Testis (tissue), 3 donors: ENCODE results near the gene ENTPD8. TPM values are rescaled to one million over a fixed set of nuclear protein-coding genes. Genes with fewer than 3 reads are reported as not detected.

Source experiments
- DNase-seq: peaks from one replicate; pipeline ENCODE4 v3.0.0-alpha.2; 2019
- H3K27ac ChIP-seq, 2 donors: fragments of 200-600 bp; sonication (generic); one replicate each; pipeline ENCODE4 v1.5.1; 2019
- H3K27me3 ChIP-seq: fragments of 200-600 bp; sonication (generic); one replicate; pipeline ENCODE4 v1.5.1; 2019
- H3K36me3 ChIP-seq: fragments of 200-600 bp; sonication (generic); one replicate; pipeline ENCODE4 v1.5.1; 2017; ENCODE audit warnings: low read depth; ENCODE audit errors: missing control alignments
- H3K4me1 ChIP-seq: fragments of 200-600 bp; sonication (generic); one replicate; pipeline ENCODE4 v1.5.1; 2019
- H3K4me3 ChIP-seq, 2 donors: fragments of 200-600 bp; sonication (generic); one replicate each; pipeline ENCODE4 v1.5.1; 2017 to 2019
- H3K9me3 ChIP-seq: fragments of 200-600 bp; sonication (generic); one replicate; pipeline ENCODE4 v1.5.1; 2017
- POLR2A ChIP-seq: fragments of 450-650 bp; IDR thresholded peaks from one replicate; pipeline ENCODE4 v1.6.1; 2017; ENCODE audit warnings: antibody characterized with exemption, mild to moderate bottlenecking, moderate library complexity
- WGBS, 2 donors: methylation state at CpG; one replicate each; pipeline ENCODE4 v1.1.5; 2018; 5-methylcytosine and 5-hydroxymethylcytosine counted together
- intact Hi-C: fragments of 100-400 bp; cut with DNase I; formaldehyde crosslinking; loops from one replicate; pipeline ENCODE4 v1.15.1; 2023; ENCODE audit warnings: low total_unique reads
- polyA plus RNA-seq: library from polyadenylated mRNA; stranded (reverse); fragments of 350-450 nt; fragmentation: Illumina TruSeq; extraction: RNeasy Lipid Tissue Mini Kit (QIAGEN cat#74804); gene quantifications from one replicate; pipeline ENCODE4 v1.2.3, GENCODE V29; 2014; ENCODE audit warnings: low read depth, low replicate concordance; ENCODE audit not compliant: insufficient read depth
- total RNA-seq, 2 donors: library from RNA; depleted of rRNA; stranded (reverse); fragments of >200 nt; gene quantifications; one replicate each; pipeline ENCODE4 v1.2.3, GENCODE V29; 2016
- TF ChIP-seq, protein P1 (sequence below), 3 experiments: fragments of 450-650 bp in 2 of 3; fragments of 200-600 bp in 1 of 3; sonication (generic) in 1 of 3; IDR thresholded peaks; one replicate each; pipeline ENCODE4 v1.5.1; 2016 to 2019; ENCODE audit warnings: antibody characterized with exemption in 3 of 3, mild to moderate bottlenecking in 2 of 3, moderate library complexity in 1 of 3

Gene ENTPD8
- total and polyA plus RNA-seq, 3 donors from 2014 or later: 0.37 to 2.2 (median 2.0) TPM

DNA sequence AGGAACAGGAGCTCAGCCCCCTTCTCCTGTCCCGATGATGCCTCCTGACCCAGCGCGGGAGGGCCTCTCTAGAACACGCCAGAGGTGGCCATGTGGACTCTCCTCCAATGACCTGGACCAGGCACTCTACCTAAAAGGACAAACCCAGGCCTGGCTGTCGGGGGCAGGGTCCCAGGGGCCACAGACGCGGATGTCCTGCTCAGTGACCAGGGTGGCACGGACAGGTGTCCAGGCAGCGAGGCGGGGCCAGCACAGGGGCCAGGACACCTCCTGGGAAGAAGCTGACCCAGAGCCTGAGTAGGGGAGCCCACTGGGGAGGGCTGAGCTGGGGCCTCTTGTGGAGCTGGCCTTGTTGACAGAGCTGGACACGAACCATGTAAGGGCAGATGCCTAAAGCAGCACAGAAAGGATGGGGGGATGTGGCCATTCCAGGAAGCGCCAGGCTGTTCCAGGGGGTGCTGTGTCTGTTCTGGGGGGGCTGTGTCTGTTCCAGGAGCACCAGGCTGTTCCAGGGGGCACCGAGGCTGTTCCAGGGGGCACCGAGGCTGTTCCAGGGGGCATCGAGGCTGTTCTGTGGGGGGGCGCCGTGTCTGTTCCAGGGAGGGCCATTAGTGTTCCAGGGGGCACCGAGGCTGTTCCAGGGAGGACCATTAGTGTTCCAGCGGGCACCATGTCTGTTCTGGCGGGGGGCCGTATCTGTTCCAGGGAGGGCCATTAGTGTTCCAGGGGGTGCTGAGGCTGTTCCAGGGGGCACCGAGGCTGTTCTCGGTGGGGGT, 48.7 kb downstream of the ENTPD8 start:
- H3K27ac ChIP-seq: no peak overlapping the region
- peaks cover 30% of the 10 kb centered on the region for H3K4me1 ChIP-seq
- H3K4me3 ChIP-seq: no peak overlapping the region
- intact Hi-C loops: no loop called here
- no peak for DNase-seq
- no peaks in the 10 kb centered on the region for H3K36me3 ChIP-seq
- H3K9me3 ChIP-seq: no peaks in the 10 kb centered on the region
- 95 to 100% methylated on average over 2 to 23 of the region's 23 CpGs for WGBS, 2 donors
- no peak for TF ChIP-seq POLR2A
- TF ChIP-seq, protein P1, sequence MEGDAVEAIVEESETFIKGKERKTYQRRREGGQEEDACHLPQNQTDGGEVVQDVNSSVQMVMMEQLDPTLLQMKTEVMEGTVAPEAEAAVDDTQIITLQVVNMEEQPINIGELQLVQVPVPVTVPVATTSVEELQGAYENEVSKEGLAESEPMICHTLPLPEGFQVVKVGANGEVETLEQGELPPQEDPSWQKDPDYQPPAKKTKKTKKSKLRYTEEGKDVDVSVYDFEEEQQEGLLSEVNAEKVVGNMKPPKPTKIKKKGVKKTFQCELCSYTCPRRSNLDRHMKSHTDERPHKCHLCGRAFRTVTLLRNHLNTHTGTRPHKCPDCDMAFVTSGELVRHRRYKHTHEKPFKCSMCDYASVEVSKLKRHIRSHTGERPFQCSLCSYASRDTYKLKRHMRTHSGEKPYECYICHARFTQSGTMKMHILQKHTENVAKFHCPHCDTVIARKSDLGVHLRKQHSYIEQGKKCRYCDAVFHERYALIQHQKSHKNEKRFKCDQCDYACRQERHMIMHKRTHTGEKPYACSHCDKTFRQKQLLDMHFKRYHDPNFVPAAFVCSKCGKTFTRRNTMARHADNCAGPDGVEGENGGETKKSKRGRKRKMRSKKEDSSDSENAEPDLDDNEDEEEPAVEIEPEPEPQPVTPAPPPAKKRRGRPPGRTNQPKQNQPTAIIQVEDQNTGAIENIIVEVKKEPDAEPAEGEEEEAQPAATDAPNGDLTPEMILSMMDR (IDR thresholded peaks at IDR 0.05): no peak
- H3K27me3 ChIP-seq: no peaks in the 10 kb centered on the region

DNA sequence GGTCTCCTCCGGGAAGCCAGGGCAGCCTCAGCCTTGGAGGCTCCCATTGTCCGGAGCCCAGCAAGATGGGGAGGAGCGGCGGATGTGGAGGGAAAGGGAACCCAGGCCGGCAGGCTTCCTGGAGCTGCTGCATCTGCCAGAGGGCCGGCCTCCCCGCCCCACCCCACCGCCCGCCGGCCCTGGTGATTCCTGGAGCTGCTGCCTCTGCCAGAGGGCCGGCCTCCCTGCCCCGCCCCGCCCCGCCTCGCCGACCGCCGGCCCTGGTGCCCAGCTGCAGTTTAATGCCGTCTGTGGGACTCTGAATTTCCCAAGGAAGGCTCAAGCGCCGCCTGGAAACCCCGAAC, 49.8 kb downstream of the ENTPD8 start:
- TF ChIP-seq POLR2A: no peak
- peak overlapping the region in 1 of 2 donors; percentile 24 for H3K27ac ChIP-seq
- H3K27me3 ChIP-seq: no peaks in the 10 kb centered on the region
- peaks cover 35% of the 10 kb centered on the region for H3K4me1 ChIP-seq
- H3K4me3 ChIP-seq: no peak overlapping the region
- DNase-seq: no peak
- 81 to 98% methylated on average over 6 to 18 of the region's 22 CpGs for WGBS, 2 donors
- no peaks in the 10 kb centered on the region for H3K36me3 ChIP-seq
- H3K9me3 ChIP-seq: no peaks in the 10 kb centered on the region
- intact Hi-C loops: no loop called here

DNA sequence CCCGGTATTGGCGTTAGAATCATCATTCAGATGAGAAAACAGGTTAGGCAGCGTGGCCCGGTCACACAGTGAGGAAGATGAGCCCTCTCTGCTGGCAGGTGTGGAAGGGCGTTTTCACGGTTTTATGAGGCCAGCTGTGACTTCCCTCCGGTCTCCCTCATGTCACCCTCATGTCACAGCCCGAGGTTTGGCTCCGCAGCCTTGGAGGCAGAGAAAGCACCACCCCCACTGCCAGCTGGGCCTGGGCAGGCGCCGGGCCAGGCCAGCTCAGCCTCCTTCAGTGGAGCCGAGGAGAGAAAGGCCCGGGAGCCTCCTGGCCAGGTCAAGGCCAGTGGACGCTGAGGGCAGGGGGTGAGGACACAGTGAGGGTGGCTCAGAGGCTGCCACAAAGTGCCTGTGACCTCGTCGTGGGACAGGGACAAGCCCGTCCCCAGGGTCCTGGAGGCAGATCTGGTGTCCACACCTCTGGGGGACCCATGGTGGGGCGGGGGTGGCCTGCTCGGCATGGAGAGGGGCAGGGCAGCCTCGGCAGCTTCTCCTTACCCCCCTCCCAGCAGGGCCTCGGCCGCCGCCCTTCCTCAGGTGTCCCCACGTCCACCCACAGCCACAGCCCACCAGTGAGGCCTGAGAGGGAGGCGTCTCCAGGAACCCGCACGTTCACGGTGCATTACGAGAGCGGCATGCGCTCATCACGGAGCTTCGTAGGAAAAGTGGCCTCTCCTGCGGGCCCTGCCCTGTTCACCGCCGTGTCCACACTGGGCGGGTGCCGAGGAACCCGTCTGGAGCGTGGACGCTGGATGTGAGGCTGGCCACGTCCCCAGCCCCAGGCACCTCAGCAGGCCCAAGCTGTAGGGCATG, 50.4 kb downstream of the ENTPD8 start:
- Histone ChIP-seq H3K4me1 (peaks cover 35% of the 10 kb centered on the region), H3K4me3 (no peak overlapping the region), H3K36me3 (no peaks in the 10 kb centered on the region), H3K27ac (peak overlapping the region in 1 of 2 donors; percentile 24), H3K9me3 (no peaks in the 10 kb centered on the region), H3K27me3 (no peaks in the 10 kb centered on the region)
- no peak for DNase-seq
- 74 to 88% methylated on average over 18 to 42 of the region's 42 CpGs for WGBS, 2 donors
- intact Hi-C loops: no loop called here
- no peak for TF ChIP-seq POLR2A
- TF ChIP-seq, protein P1 (IDR thresholded peaks at IDR 0.05): no peak

DNA sequence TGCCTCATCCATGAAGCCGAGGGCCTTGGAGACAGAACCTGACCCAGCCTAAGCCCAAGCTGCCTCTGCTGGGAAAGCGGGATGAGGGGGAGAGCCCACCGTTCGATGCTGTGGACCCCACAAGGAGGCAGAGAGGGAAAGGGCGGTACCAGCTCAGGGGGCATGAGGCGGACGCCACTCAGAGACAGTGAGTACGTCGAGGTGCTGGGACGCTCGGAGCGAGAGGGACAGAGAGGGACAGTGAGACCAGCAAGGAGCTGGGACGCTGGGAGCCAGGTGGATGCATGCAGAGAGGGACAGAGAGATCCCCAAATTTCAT, 51.8 kb downstream of the ENTPD8 start:
- DNase-seq: no peak

More for the DNA sequence above, 51.8 kb downstream of the ENTPD8 start:
- 95 to 97% methylated on average over 13 of the region's 13 CpGs for WGBS, 2 donors
- Histone ChIP-seq H3K4me3 (no peak overlapping the region), H3K4me1 (peaks cover 22% of the 10 kb centered on the region), H3K9me3 (no peaks in the 10 kb centered on the region), H3K27me3 (no peaks in the 10 kb centered on the region), H3K27ac (no peak overlapping the region), H3K36me3 (no peaks in the 10 kb centered on the region)
- TF ChIP-seq, protein P1 (IDR thresholded peaks at IDR 0.05): no peak
- TF ChIP-seq POLR2A: no peak
- intact Hi-C loops: no loop called here
